GM13976 (cell line): ENCODE measurements around the gene CSF1.

Experiments used
- DNase-seq: peaks from one replicate; pipeline ENCODE4 v3.0.0; 2012; ENCODE audit warnings: low spot score
- in situ Hi-C: fragments of 300-500 bp; cut with MboI; formaldehyde crosslinking; loops from one replicate; pipeline ENCODE4 v1.12.0; 2022; ENCODE audit warnings: low sequenced_read_pairs, mixed read lengths, inconsistent platforms; ENCODE audit not compliant: unreplicated experiment
- TF ChIP-seq, protein P1 (sequence below): IDR thresholded peaks from 2 replicates; pipeline ENCODE4 v1.5.1; 2012; ENCODE audit warnings: borderline replicate concordance, mild to moderate bottlenecking; ENCODE audit not compliant: insufficient read depth; ENCODE audit errors: extremely low read depth, missing control alignments, control extremely low read depth

CSF1 gene

DNA sequence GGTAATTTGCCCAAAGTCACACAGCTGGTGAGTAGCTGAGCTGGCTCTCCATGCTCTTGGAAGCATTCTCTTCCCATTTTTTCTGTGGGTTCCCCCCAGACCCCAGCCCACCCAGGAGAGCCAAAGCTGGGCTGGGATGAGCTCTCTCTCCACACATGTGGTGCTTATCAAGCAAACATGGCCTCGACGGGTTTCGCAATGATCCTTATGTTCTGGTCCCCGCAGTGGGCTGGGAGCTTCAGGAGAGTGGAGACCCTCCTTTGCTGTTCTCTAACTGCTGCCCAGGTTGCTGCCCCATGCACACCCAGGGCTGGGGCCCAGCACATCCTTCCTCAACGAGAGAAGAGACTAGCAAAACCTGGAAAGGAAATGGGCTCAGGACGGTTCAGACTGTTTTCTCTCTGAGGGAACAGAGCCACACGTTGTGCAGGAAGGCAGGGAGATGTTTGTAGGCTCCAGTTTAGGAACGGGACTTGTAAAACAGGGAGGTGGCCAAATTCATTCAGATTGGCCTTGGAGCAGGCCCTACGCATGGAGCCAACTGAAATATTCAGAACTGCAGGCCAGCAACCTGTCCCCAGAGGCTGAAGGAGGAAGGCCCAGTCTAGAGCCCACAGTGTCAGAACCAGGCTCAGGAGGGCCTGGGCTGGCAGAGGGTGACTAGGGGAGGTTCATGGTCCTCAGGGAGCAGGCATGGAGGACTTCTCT is 27.2 kb upstream of the CSF1 start:
- TF ChIP-seq, protein P1, sequence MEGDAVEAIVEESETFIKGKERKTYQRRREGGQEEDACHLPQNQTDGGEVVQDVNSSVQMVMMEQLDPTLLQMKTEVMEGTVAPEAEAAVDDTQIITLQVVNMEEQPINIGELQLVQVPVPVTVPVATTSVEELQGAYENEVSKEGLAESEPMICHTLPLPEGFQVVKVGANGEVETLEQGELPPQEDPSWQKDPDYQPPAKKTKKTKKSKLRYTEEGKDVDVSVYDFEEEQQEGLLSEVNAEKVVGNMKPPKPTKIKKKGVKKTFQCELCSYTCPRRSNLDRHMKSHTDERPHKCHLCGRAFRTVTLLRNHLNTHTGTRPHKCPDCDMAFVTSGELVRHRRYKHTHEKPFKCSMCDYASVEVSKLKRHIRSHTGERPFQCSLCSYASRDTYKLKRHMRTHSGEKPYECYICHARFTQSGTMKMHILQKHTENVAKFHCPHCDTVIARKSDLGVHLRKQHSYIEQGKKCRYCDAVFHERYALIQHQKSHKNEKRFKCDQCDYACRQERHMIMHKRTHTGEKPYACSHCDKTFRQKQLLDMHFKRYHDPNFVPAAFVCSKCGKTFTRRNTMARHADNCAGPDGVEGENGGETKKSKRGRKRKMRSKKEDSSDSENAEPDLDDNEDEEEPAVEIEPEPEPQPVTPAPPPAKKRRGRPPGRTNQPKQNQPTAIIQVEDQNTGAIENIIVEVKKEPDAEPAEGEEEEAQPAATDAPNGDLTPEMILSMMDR = no peak
- in situ Hi-C loops = no loop called here
- no peak for DNase-seq

DNA sequence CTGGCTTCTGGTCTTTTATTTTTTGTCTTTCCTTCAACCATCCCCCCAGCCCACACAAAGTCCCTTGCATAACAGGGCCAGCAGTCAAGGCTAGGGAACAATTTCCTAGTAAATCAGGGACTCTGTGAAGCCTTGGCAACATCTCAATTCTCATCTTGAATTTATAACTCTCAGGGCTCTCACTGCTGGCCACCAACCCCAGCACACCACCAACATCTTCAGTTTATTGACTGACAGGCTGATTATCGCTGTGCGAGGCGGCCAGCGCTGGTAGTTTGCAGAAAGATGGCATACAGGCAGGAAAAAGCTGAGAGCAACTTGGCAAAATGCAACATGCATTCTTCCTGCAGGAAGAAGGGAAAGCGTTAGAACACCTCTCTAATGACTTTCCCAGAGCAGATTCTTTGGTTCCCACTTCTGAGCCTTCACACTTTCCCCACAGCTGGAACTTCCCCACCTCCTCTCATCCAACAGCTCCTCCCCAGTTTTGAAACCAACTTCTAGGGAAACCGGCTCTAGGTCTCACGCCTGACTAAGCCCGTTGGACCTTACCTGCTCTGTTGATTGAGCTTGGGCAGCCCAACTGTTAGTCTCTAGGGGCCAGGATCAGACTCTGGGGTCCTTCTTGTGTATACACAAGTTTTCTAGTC is 26.3 kb upstream of the CSF1 start:
- TF ChIP-seq, protein P1 = no peak
- in situ Hi-C loops = no loop called here
- no peak for DNase-seq

DNA sequence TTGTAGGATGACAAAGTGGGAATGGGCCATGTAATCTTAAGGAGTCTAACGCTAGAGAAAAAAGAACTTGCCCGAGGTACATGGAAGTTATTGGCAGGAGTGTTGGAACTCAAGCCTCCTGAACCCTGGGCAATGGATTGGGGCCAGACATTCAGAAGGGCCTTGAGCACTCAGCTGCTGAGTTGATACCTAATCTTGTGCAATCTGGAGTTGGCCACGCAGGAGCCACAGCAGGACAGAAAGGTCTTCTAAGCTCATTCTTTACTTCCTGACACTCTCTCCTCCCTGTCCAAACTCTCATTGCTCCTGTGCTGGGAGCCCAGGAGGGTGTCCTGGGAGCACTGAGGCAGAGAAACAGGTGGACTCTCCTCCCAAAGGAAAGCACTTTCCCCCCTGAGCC is 25.1 kb upstream of the CSF1 start:
- no peak for DNase-seq
- in situ Hi-C loops = no loop called here
- TF ChIP-seq, protein P1 = no peak

DNA sequence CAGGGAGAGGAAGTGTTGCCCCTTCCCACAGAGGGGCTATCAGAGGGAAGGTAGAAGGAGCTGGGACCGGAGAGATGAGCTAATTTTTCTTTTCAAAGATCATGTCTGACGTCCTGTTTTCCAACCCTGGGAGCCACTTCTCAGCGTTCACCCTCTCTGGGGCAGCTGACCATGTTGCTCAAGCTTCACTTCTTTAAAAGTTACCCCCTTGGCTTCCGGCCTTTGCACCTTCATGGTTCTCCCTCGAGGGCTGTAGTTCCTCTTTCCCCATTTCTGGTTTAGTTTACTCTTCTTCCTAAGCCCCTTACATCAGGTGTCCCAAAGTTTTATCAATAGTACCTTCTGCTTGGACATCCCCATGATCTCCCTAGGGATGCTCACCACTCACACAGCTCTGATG is 23.8 kb upstream of the CSF1 start:
- DNase-seq = no peak
- TF ChIP-seq, protein P1 = no peak
- in situ Hi-C loops = no loop called here

DNA sequence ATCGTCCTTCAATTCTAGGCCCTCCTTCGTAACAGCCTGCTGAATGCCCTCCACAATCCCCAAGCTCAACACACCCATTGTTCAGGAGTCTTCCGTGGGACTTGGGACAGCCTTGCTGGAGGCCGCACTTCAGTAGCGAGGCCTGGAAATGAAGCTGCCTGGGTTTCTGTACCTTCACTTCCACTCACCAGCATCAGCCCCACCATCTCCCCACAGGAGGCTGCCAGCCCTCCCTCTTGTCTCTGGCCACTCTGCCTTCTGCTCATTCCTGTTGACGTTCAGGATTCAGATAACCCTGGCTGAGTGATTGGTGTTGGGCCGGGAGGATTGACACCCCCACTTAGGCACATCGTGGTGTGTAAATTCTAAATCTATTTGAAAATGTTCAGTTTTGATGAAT is 23.4 kb upstream of the CSF1 start:
- no peak for DNase-seq
- TF ChIP-seq, protein P1 = no peak
- in situ Hi-C loops = no loop called here

DNA sequence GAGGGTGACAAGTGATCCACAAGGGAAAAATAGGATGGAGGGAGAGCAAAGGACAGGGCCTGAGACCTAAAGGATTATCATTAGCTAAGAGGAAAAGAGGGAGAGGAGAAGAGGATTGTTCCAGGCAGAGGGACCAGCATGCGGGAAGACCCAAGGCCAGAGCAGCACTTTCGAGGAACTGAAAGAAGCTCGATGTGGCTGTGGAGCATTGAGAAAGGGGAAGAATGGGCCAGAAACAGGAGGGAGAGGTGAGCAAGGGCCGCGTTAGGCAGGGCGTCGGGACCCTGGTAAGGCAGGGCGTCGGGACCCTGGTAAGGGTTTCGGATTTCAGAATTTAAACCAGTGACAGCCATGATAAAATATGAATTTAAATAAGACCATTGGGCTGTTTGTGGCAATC is 22.8 kb upstream of the CSF1 start:
- TF ChIP-seq, protein P1 = no peak
- in situ Hi-C loops = no loop called here
- no peak for DNase-seq

DNA sequence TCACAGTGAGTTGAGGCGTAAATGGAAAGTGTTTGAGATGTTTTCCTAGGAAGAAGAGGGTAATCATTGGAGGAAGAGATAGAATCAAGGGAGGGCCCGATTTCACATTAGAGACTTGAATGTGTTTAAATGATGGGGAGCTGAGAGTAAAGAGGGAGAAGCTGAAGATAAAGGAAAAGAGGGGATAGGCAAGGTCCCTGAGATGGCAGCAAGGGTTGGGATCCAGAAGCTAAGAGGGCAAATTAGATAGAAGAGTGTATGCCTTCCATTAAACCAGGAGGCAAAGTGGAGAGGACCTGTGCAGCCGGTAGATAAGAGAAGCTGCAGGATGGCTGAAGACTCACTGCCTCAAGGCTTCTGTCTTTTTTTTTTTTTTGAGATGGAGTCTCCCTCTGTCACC is 21.6 kb upstream of the CSF1 start:
- no peak for DNase-seq
- TF ChIP-seq, protein P1 = no peak
- in situ Hi-C loops = no loop called here
